GM12878 (cell line): ENCODE measurements around the gene USP15. TPM values are rescaled to one million over a fixed set of nuclear protein-coding genes. Genes with fewer than 3 reads are reported as not detected.

Experiments
- ATAC-seq: fragments of 200-7000 bp; cut with Tn5 transposase; 3 replicates; pipeline ENCODE4 v1.9.1; 2020; ENCODE audit warnings: mild to moderate bottlenecking, moderate library complexity
- BruUV-seq: library from RNA; stranded (reverse); fragments of 400-500 nt; replicated peaks from 2 replicates; lab custom pipeline; 2021; lab: Mats Ljungman, UMichigan
- CTCF ChIA-PET: fragments of 300-600 bp; sonication (Branson Sonifier 250); formaldehyde crosslinking; extraction: SDS; loops from one replicate; lab custom pipeline; 2021; ENCODE audit warnings: inconsistent platforms; lab: Yijun Ruan, JAX
- POLR2A ChIA-PET: fragments of 350-600 bp; formaldehyde crosslinking; extraction: SDS; loops from one replicate; lab custom pipeline; 2021; ENCODE audit warnings: inconsistent platforms; lab: Charles Lee
- RAD21 ChIA-PET: fragments of 300-600 bp; sonication (Branson Sonifier 250); formaldehyde crosslinking; loops from one replicate; lab custom pipeline; 2023; ENCODE audit warnings: antibody characterized with exemption; ENCODE audit not compliant: unreplicated experiment; lab: Charles Lee
- SMC1A ChIA-PET: fragments of 300-600 bp; sonication (Branson Sonifier 250); formaldehyde crosslinking; loops from one replicate; lab custom pipeline; 2023; ENCODE audit not compliant: unreplicated experiment, uncharacterized antibody; lab: Charles Lee
- DNase-seq: peaks from one replicate; pipeline ENCODE4 v3.0.0-alpha.2; 2011; ENCODE audit warnings: low read depth, low spot score
- FAIRE-seq: peaks from 3 replicates; lab custom pipeline; 2011; peaks lifted over from hg19 to GRCh38; lab: Jason Lieb, UNC
- H2AFZ ChIP-seq: 2 replicates; pipeline ENCODE4 v1.6.0; 2011; ENCODE audit warnings: low read depth, low read length, control low read depth; ENCODE audit not compliant: control insufficient read depth
- H3K27ac ChIP-seq: 2 replicates; pipeline ENCODE4 v1.5.1; 2011; ENCODE audit warnings: control low read depth; ENCODE audit not compliant: control insufficient read depth, insufficient read depth
- H3K27me3 ChIP-seq, 2 experiments: replicated peaks in 1 of 2; 2 replicates each; pipeline versions ENCODE4 v1.6.0 to v1.6.1; 2011; ENCODE audit warnings: low read length in 1 of 2; ENCODE audit not compliant: control insufficient read depth in 2 of 2, insufficient read depth in 2 of 2
- H3K36me3 ChIP-seq, 2 experiments: 2 replicates each; pipeline ENCODE4 v1.5.1; 2011; ENCODE audit warnings: low read length in 1 of 2; ENCODE audit not compliant: control insufficient read depth in 2 of 2, insufficient read depth in 2 of 2
- H3K4me1 ChIP-seq: 2 replicates; pipeline ENCODE4 v1.6.1; 2011; ENCODE audit warnings: mild to moderate bottlenecking, low read length, moderate library complexity, mixed read lengths; ENCODE audit not compliant: control insufficient read depth, insufficient read depth
- H3K4me2 ChIP-seq: 2 replicates; pipeline ENCODE4 v1.6.0; 2011; ENCODE audit warnings: control low read depth; ENCODE audit not compliant: control insufficient read depth, insufficient read depth
- H3K4me3 ChIP-seq: fragments of 200-600 bp; sonication (generic); 2 replicates; pipeline ENCODE4 v1.5.1; 2016
- H3K79me2 ChIP-seq: 2 replicates; pipeline ENCODE4 v1.6.0; 2011; ENCODE audit warnings: low read length; ENCODE audit not compliant: control insufficient read depth, insufficient read depth
- H3K9ac ChIP-seq: 2 replicates; pipeline ENCODE4 v1.8.0; 2011; ENCODE audit warnings: low read length, control low read depth, mixed read lengths; ENCODE audit not compliant: control insufficient read depth, insufficient read depth
- H3K9me3 ChIP-seq: replicated peaks from 3 replicates; pipeline ENCODE4 v1.5.1; 2011; ENCODE audit warnings: mild to moderate bottlenecking, low read length; ENCODE audit not compliant: control insufficient read depth, insufficient read depth
- H4K20me1 ChIP-seq: 2 replicates; pipeline ENCODE4 v1.6.0; 2011; ENCODE audit not compliant: control insufficient read depth, insufficient read depth
- IKZF1 ChIP-seq: fragments of 450-650 bp; conservative IDR thresholded peaks from 2 replicates; pipeline ENCODE4 v1.6.1; 2017; ENCODE audit warnings: antibody characterized with exemption, mild to moderate bottlenecking
- JUNB ChIP-seq: IDR thresholded peaks from 2 replicates; pipeline ENCODE4 v1.6.1; 2016; ENCODE audit warnings: antibody characterized with exemption, mild to moderate bottlenecking
- MTA2 ChIP-seq: fragments of 450-650 bp; IDR thresholded peaks from 2 replicates; pipeline ENCODE4 v1.6.1; 2016; ENCODE audit warnings: low read depth, mild to moderate bottlenecking, moderate library complexity
- NBN ChIP-seq: fragments of 450-650 bp; IDR thresholded peaks from 2 replicates; pipeline ENCODE4 v1.6.1; 2016
- NFYB ChIP-seq: IDR thresholded peaks from 2 replicates; pipeline ENCODE4 v1.6.1; 2011; ENCODE audit warnings: low read depth, mild to moderate bottlenecking, low read length, improper control_type of control experiment, moderate library complexity; ENCODE audit not compliant: insufficient read depth
- NR2F1 ChIP-seq: fragments of 450-650 bp; conservative IDR thresholded peaks from 2 replicates; pipeline ENCODE4 v1.6.1; 2017; ENCODE audit warnings: mild to moderate bottlenecking
- POLR2A ChIP-seq: IDR thresholded peaks from 2 replicates; pipeline ENCODE4 v1.6.1; 2011; ENCODE audit warnings: low read depth, mild to moderate bottlenecking, low read length
- RFX5 ChIP-seq: IDR thresholded peaks from 2 replicates; pipeline ENCODE4 v1.6.1; 2011; ENCODE audit warnings: low read depth, low read length, improper control_type of control experiment
- RUNX3 ChIP-seq: IDR thresholded peaks from 2 replicates; pipeline ENCODE4 v1.6.1; 2012; ENCODE audit warnings: low read length, inconsistent platforms
- YBX1 ChIP-seq: fragments of 450-650 bp; IDR thresholded peaks from 2 replicates; pipeline ENCODE4 v1.6.1; 2016; ENCODE audit warnings: antibody characterized with exemption
- ZNF384 ChIP-seq: IDR thresholded peaks from 2 replicates; pipeline ENCODE4 v1.6.1; 2012; ENCODE audit warnings: low read depth, mild to moderate bottlenecking, low read length, improper control_type of control experiment, borderline replicate concordance
- WGBS: methylation state at CpG from one replicate; pipeline ENCODE4 v1.1.6; 2016; ENCODE audit warnings: low lambda C conversion rate; ENCODE audit not compliant: insufficient replicate concordance, insufficient coverage; ENCODE audit errors: missing lambda C conversion rate; 5-methylcytosine and 5-hydroxymethylcytosine counted together
- in situ Hi-C: fragments of 300-500 bp; cut with MboI; formaldehyde crosslinking; loops from 9 replicates; pipeline ENCODE4 v1.14.3; 2018; ENCODE audit warnings: mixed read lengths
- intact Hi-C: fragments of 100-400 bp; cut with micrococcal nuclease; formaldehyde crosslinking; loops from one replicate; pipeline ENCODE4 v1.14.2; 2022; ENCODE audit not compliant: unreplicated experiment
- polyA plus RNA-seq, 11 experiments: library from polyadenylated mRNA; depleted of rRNA in 4 of 11; unstranded in 6 of 11; stranded (reverse) in 5 of 11; fragments of >200 nt; fragmentation: Nextera tagmentation in 4 of 11; fragmentation: Illumina TruSeq in 1 of 11; extraction: Ambion mirVana in 4 of 11; extraction: Trizol in 1 of 11; gene quantifications; 1 replicate in 1 of 11; 2 replicates in 10 of 11; pipeline versions ENCODE4 v1.2.1 to v1.2.3, GENCODE V29; 2011 to 2016; ENCODE audit warnings: inconsistent platforms in 2 of 11, missing spikeins in 2 of 11, low read depth in 1 of 11
- total RNA-seq, 4 experiments: library from RNA; depleted of rRNA in 3 of 4; stranded (reverse); fragments of >200 nt in 3 of 4; fragmentation: Illumina TruSeq in 1 of 4; extraction: Trizol in 1 of 4; gene quantifications; 2 replicates each; pipeline versions ENCODE4 v1.2.1 to v1.2.3, GENCODE V29; 2013 to 2021
- TF ChIP-seq, protein P1 (sequence below): fragments of 450-650 bp; IDR thresholded peaks from 2 replicates; pipeline ENCODE4 v1.6.1; 2016; ENCODE audit warnings: mild to moderate bottlenecking, moderate library complexity, borderline replicate concordance
- TF ChIP-seq, protein P2 (sequence below): fragments of 450-650 bp; IDR thresholded peaks from 2 replicates; pipeline ENCODE4 v1.6.1; 2016; ENCODE audit warnings: mild to moderate bottlenecking
- TF ChIP-seq, protein P3 (sequence below): IDR thresholded peaks from 2 replicates; pipeline ENCODE4 v1.6.1; 2011; ENCODE audit warnings: mild to moderate bottlenecking, low read depth, low read length, moderate library complexity; ENCODE audit not compliant: insufficient replicate concordance
- TF ChIP-seq, protein P4 (sequence below): fragments of 450-650 bp; IDR thresholded peaks from 2 replicates; pipeline ENCODE4 v1.6.1; 2017; ENCODE audit warnings: low read depth, mild to moderate bottlenecking, moderate library complexity

Gene USP15
- total and polyA plus RNA-seq, 10 of the 15 experiments (the other 5 are each of a cell fraction or from before 2014, with no cell fraction given): 57.6 to 101 (median 90.2) TPM

DNA sequence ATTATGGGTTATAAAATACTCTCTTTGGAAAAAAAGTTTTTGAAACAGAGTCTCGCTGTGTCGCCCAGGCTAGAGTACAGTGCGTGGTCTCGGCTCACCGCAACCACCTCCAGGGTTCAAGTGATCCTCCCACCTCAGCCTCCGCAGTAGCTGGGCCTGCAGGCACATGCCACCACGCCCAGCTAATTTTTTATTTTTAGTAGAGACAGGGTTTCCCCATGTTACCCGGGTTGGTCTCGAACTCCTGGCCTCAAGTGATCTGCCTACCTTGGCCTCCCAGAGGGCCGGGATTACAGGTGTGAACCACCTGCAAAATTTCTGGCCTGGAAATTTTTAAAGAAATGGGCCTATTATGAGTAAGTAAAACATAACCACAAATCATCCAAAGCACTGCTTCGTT is 3.8 kb downstream of the USP15 start (continued):
- TF ChIP-seq, protein P1, sequence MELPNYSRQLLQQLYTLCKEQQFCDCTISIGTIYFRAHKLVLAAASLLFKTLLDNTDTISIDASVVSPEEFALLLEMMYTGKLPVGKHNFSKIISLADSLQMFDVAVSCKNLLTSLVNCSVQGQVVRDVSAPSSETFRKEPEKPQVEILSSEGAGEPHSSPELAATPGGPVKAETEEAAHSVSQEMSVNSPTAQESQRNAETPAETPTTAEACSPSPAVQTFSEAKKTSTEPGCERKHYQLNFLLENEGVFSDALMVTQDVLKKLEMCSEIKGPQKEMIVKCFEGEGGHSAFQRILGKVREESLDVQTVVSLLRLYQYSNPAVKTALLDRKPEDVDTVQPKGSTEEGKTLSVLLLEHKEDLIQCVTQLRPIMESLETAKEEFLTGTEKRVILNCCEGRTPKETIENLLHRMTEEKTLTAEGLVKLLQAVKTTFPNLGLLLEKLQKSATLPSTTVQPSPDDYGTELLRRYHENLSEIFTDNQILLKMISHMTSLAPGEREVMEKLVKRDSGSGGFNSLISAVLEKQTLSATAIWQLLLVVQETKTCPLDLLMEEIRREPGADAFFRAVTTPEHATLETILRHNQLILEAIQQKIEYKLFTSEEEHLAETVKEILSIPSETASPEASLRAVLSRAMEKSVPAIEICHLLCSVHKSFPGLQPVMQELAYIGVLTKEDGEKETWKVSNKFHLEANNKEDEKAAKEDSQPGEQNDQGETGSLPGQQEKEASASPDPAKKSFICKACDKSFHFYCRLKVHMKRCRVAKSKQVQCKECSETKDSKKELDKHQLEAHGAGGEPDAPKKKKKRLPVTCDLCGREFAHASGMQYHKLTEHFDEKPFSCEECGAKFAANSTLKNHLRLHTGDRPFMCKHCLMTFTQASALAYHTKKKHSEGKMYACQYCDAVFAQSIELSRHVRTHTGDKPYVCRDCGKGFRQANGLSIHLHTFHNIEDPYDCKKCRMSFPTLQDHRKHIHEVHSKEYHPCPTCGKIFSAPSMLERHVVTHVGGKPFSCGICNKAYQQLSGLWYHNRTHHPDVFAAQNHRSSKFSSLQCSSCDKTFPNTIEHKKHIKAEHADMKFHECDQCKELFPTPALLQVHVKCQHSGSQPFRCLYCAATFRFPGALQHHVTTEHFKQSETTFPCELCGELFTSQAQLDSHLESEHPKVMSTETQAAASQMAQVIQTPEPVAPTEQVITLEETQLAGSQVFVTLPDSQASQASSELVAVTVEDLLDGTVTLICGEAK: 0 out of 2 replicates have a peak, but pooled peaks have one; percentile 6
- 0 out of 2 replicates have a peak, but pooled peaks have one; percentile 29 for TF ChIP-seq RUNX3

DNA sequence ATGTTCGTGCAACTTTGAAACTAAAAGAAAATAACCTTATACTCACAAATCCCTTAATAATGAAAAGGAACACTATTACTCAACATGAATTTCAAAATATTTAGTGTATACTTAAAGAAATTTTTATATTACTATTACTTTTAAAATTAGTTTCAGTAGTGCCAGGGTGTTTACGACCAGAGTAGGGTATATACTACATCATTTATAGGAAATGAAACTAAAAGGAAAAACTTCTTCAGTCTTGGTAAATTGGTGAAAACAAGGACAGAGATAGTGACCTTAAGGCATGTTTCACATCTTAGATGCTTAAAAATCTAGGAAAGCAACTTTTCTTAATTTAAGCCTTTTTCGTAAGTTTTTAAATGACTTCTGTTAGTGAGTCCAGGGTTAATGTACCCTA is 4.5 kb downstream of the USP15 start:
- peak; percentile 62 for FAIRE-seq
- Histone ChIP-seq H3K79me2 (peaks cover 98% of the 10 kb centered on the region), H3K4me2 (peak overlapping the region; percentile 79), H3K9me3 (no peaks in the 10 kb centered on the region), H4K20me1 (no peaks in the 10 kb centered on the region), H3K9ac (peak overlapping the region; percentile 40), H3K36me3 (no peaks in the 10 kb centered on the region; a peak in 1 of 4 replicates), H3K27ac (peak overlapping the region; percentile 87), H3K27me3 (no peaks in the 10 kb centered on the region), H3K4me3 (peak overlapping the region; percentile 99), H2AFZ (no peak overlapping the region), H3K4me1 (peaks cover 22% of the 10 kb centered on the region)
- DNase-seq: no peak
- 31% methylated on average over 3 of the region's 3 CpGs for WGBS
- ChIA-PET RAD21 (interaction anchor here (0.8 to 3.9 kb wide), 3 partner anchors 10 to 338 kb away, joined by 3 to 21 read pairs (median 5); no protein-coding TSS in a partner anchor), CTCF (interaction anchor here (1.7 kb wide), 1 partner anchor 13 kb away, joined by 4 read pairs; no protein-coding TSS in a partner anchor), SMC1A (interaction anchor here (1.6 to 3.2 kb wide), 3 partner anchors 9 to 13 kb away, joined by 5 to 15 read pairs (median 5); no protein-coding TSS in a partner anchor), POLR2A (interaction anchor here (0.6 to 0.8 kb wide), 3 partner anchors 14 to 66 kb away, joined by 3 read pairs; no protein-coding TSS in a partner anchor)
- peak; percentile 14 for ATAC-seq
- intact Hi-C loops (loop anchor here (5.0 to 10.0 kb wide), 3 partner anchors 38 to 540 kb away; no protein-coding TSS in a partner anchor), in situ Hi-C loops (no loop called here)
- BruUV-seq: no TSS peak
- TF ChIP-seq YBX1 (no peak), POLR2A (no peak), MTA2 (no peak), ZNF384 (no peak), RFX5 (no peak), NFYB (no peak), JUNB (no peak), NBN (no peak), IKZF1 (0 out of 2 replicates have a peak, but pooled peaks have one; percentile 4), NR2F1 (0 out of 2 replicates have a peak, but pooled peaks have one; percentile 16)
- TF ChIP-seq, protein P2, sequence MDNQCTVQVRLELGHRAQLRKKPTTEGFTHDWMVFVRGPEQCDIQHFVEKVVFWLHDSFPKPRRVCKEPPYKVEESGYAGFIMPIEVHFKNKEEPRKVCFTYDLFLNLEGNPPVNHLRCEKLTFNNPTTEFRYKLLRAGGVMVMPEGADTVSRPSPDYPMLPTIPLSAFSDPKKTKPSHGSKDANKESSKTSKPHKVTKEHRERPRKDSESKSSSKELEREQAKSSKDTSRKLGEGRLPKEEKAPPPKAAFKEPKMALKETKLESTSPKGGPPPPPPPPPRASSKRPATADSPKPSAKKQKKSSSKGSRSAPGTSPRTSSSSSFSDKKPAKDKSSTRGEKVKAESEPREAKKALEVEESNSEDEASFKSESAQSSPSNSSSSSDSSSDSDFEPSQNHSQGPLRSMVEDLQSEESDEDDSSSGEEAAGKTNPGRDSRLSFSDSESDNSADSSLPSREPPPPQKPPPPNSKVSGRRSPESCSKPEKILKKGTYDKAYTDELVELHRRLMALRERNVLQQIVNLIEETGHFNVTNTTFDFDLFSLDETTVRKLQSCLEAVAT: no peak
- TF ChIP-seq, protein P3, sequence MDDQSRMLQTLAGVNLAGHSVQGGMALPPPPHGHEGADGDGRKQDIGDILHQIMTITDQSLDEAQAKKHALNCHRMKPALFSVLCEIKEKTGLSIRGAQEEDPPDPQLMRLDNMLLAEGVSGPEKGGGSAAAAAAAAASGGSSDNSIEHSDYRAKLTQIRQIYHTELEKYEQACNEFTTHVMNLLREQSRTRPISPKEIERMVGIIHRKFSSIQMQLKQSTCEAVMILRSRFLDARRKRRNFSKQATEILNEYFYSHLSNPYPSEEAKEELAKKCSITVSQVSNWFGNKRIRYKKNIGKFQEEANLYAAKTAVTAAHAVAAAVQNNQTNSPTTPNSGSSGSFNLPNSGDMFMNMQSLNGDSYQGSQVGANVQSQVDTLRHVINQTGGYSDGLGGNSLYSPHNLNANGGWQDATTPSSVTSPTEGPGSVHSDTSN: no peak
- TF ChIP-seq, protein P4, sequence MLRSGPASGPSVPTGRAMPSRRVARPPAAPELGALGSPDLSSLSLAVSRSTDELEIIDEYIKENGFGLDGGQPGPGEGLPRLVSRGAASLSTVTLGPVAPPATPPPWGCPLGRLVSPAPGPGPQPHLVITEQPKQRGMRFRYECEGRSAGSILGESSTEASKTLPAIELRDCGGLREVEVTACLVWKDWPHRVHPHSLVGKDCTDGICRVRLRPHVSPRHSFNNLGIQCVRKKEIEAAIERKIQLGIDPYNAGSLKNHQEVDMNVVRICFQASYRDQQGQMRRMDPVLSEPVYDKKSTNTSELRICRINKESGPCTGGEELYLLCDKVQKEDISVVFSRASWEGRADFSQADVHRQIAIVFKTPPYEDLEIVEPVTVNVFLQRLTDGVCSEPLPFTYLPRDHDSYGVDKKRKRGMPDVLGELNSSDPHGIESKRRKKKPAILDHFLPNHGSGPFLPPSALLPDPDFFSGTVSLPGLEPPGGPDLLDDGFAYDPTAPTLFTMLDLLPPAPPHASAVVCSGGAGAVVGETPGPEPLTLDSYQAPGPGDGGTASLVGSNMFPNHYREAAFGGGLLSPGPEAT: no peak
